ENCODE data around the gene WNT3A. TPM values are rescaled to one million over a fixed set of nuclear protein-coding genes. Genes with fewer than 3 reads are reported as not detected.

Gene WNT3A
- total RNA-seq, 1 donor from 2014 or later, result not detected

DNA sequence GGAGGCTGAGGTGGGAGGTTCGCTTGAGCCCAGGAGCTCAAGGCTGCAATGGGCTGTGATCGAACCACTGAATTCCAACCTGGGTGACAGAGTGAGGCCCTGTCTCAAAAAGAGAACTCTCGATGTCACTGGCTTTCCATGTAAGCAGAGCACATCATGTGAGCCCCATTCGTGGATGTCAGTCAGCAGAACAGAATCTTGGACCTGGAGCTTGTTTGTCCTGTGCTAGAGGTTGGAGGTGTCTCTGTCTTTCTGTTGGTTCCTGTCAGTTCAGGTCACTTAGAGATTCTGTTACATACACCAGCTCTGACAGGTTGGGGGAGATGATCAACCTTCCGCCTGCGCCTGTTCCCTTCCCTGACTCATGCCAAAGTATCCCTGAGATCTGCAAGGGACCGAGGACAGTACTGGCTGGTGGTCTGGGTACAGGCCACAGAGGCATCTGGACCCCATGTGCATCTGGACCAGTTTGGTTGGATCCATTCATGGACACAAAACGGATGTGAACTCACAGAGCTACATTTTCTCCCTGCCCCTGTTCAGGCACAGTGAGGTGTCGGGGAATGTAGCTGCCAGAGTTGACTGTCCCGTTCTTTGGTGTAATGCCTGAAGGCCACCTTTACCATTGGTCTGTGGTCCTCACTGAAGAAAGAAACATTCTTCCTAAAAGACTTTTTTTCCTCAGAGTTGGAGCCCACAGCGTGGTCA, 85.7 kb downstream of the WNT3A start:
- intact Hi-C loops (cut with DNase I), result no loop called here
- Histone ChIP-seq H3K27ac (no peak overlapping the region), H3K4me1 (peaks cover 80% of the 10 kb centered on the region), H3K9me3 (peaks cover 9% of the 10 kb centered on the region), H3K27me3 (no peaks in the 10 kb centered on the region), H3K4me3 (no peak overlapping the region), H3K36me3 (peaks cover 0 to 15% of the 10 kb centered on the region in 2 donors)
- TF ChIP-seq POLR2AphosphoS5 (IDR thresholded peaks at IDR 0.05; ENCODE audit: insufficient read depth in 1 of 2, low read depth in 1 of 2) (no peak), POLR2A (IDR thresholded peaks at IDR 0.05) (no peak)
- TF ChIP-seq, protein P1, sequence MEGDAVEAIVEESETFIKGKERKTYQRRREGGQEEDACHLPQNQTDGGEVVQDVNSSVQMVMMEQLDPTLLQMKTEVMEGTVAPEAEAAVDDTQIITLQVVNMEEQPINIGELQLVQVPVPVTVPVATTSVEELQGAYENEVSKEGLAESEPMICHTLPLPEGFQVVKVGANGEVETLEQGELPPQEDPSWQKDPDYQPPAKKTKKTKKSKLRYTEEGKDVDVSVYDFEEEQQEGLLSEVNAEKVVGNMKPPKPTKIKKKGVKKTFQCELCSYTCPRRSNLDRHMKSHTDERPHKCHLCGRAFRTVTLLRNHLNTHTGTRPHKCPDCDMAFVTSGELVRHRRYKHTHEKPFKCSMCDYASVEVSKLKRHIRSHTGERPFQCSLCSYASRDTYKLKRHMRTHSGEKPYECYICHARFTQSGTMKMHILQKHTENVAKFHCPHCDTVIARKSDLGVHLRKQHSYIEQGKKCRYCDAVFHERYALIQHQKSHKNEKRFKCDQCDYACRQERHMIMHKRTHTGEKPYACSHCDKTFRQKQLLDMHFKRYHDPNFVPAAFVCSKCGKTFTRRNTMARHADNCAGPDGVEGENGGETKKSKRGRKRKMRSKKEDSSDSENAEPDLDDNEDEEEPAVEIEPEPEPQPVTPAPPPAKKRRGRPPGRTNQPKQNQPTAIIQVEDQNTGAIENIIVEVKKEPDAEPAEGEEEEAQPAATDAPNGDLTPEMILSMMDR (IDR thresholded peaks at IDR 0.05), result no peak
- DNase-seq (ENCODE audit: extremely low spot score in 2 of 2), result no peak

GRCh38 chr1:228093050-228093906, 86.5 kb downstream of the WNT3A start:
- Histone ChIP-seq H3K27me3 (no peaks in the 10 kb centered on the region), H3K4me3 (no peak overlapping the region), H3K4me1 (peaks cover 73% of the 10 kb centered on the region), H3K27ac (no peak overlapping the region), H3K9me3 (peaks cover 9% of the 10 kb centered on the region), H3K36me3 (peaks cover 0 to 23% of the 10 kb centered on the region in 2 donors)
- DNase-seq (ENCODE audit: extremely low spot score in 2 of 2), result no peak
- TF ChIP-seq POLR2A (IDR thresholded peaks at IDR 0.05) (no peak), POLR2AphosphoS5 (IDR thresholded peaks at IDR 0.05; ENCODE audit: insufficient read depth in 1 of 2, low read depth in 1 of 2) (no peak)
- TF ChIP-seq, protein P1 (IDR thresholded peaks at IDR 0.05), result no peak
- intact Hi-C loops (cut with DNase I), result no loop called here

DNA sequence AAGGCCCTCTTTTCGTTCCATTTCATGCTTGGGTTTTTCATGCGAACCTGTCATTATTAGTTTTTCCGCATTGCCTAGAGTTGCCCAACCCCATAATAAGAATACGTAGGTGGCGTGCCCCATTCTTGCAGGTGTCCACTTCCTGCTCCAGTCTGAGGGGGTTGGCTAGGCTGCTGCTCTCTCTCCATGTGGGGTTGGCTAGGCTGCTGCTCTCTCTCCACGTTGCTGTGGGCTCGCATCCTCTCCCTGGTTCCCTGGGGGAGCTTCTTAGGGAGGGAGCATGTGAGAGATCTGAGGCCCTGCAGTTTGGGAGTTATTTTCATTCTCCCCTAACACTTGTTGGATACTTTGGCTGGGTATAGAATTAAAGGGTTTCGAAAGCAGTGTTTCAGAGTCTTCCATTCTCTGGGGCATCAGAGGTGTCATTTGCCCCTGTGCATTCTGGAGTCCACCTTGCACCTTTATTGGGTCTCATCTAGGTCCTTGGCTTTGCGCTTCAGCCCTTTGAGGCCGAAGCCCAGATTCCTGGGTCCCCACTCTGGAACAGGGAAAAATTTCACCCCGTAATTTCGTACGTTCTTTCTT, 87.7 kb downstream of the WNT3A start:
- H3K27me3 ChIP-seq, result no peaks in the 10 kb centered on the region
- intact Hi-C loops (cut with DNase I), result no loop called here
- peaks cover 61% of the 10 kb centered on the region for H3K4me1 ChIP-seq
- peaks cover 9% of the 10 kb centered on the region for H3K9me3 ChIP-seq
- H3K27ac ChIP-seq, result no peak overlapping the region
- DNase-seq (ENCODE audit: extremely low spot score in 2 of 2), result no peak
- TF ChIP-seq POLR2A (IDR thresholded peaks at IDR 0.05), result no peak
- no peak for TF ChIP-seq POLR2AphosphoS5 (IDR thresholded peaks at IDR 0.05; ENCODE audit: insufficient read depth in 1 of 2, low read depth in 1 of 2)
- TF ChIP-seq, protein P1 (IDR thresholded peaks at IDR 0.05), result no peak
- H3K36me3 ChIP-seq, result peaks cover 0 to 35% of the 10 kb centered on the region in 2 donors
- H3K4me3 ChIP-seq, result no peak overlapping the region

DNA sequence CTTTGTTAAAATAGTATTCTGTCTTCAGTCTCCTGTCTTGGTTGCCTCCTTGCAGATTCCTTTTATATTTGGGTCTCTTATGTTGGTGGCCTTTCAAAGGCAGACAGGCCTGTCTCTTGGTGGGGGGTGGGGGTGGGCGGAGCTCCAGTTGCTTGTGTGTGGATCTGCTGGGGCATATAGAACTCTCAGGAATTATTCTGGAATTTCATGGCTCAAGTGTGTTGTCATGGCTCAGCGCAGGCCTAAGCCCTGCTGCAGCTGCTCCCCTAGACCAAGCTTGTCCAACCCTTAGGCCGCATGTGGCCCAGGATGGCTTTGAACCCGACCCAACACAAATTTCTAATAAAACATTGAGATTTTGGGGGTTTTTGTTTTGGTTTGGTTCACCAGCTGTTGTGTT, 88.4 kb downstream of the WNT3A start:
- intact Hi-C loops (cut with DNase I), result no loop called here
- H3K36me3 ChIP-seq, result peaks cover 0 to 42% of the 10 kb centered on the region in 2 donors
- TF ChIP-seq, protein P1 (IDR thresholded peaks at IDR 0.05), result no peak
- TF ChIP-seq POLR2A (IDR thresholded peaks at IDR 0.05), result no peak
- TF ChIP-seq POLR2AphosphoS5 (IDR thresholded peaks at IDR 0.05; ENCODE audit: insufficient read depth in 1 of 2, low read depth in 1 of 2), result no peak

More for the DNA sequence above, 88.4 kb downstream of the WNT3A start:
- no peaks in the 10 kb centered on the region for H3K27me3 ChIP-seq
- peaks cover 54% of the 10 kb centered on the region for H3K4me1 ChIP-seq
- no peak overlapping the region for H3K27ac ChIP-seq
- H3K4me3 ChIP-seq, result no peak overlapping the region
- no peak for DNase-seq (ENCODE audit: extremely low spot score in 2 of 2)
- peaks cover 9% of the 10 kb centered on the region for H3K9me3 ChIP-seq

Measured in vagina (tissue), 2 donors.